VCaP (cell line): ENCODE data around the gene GPATCH4.

Source experiments
- H3K27ac ChIP-seq: fragments of 450-650 bp; 2 replicates; pipeline ENCODE4 v1.5.1; 2017
- CTCF ChIP-seq: fragments of 450-650 bp; conservative IDR thresholded peaks from 2 replicates; pipeline ENCODE4 v1.5.1; 2017; ENCODE audit warnings: mild to moderate bottlenecking, moderate library complexity

The GPATCH4 gene

GRCh38 chr1:156550346-156550745, 50.9 kb downstream of the GPATCH4 start:
- TF ChIP-seq CTCF: no peak
- no peak overlapping the region for H3K27ac ChIP-seq

- no peak for TF ChIP-seq CTCF
- no peak overlapping the region for H3K27ac ChIP-seq
Measured at GRCh38 chr1:156549831-156550230, 51.4 kb downstream of the GPATCH4 start.

GRCh38 chr1:156549390-156549789, 51.9 kb downstream of the GPATCH4 start:
- TF ChIP-seq CTCF: no peak
- H3K27ac ChIP-seq: no peak overlapping the region

GRCh38 chr1:156547982-156548381, 53.3 kb downstream of the GPATCH4 start:
- no peak overlapping the region for H3K27ac ChIP-seq
- no peak for TF ChIP-seq CTCF

- TF ChIP-seq CTCF: no peak
- H3K27ac ChIP-seq: no peak overlapping the region
Measured at GRCh38 chr1:156547434-156547833, 53.8 kb downstream of the GPATCH4 start.

GRCh38 chr1:156546267-156546666, 55.0 kb downstream of the GPATCH4 start:
- H3K27ac ChIP-seq: no peak overlapping the region
- no peak for TF ChIP-seq CTCF

GRCh38 chr1:156544592-156545102, 56.6 kb downstream of the GPATCH4 start:
- H3K27ac ChIP-seq: no peak overlapping the region
- TF ChIP-seq CTCF: no peak
